ENCODE data around the gene KRTAP4-9.

DNA sequence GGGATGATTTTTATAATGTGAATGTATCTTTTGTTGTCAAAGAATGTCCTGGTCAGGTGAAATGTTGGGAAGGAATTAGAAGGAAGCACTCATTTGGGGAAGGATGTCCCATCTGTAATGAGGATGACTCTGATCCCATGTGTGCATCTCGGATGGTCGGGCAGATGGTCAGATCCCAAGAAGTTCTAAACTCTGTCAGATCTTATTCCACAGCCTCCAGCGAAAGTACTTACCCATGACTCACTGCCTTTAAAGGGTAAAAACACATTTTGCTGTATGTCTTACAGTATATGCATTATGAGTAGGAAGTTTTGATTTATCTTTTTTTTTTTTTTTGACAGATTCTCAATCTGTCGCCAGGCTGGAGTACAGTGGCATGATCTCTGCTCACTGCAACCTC lies 13.5 kb downstream of the KRTAP4-9 start:
- TF ChIP-seq GABPA (IDR thresholded peaks at IDR 0.05; ENCODE audit: low read depth): no peak
- TF ChIP-seq, protein P1, sequence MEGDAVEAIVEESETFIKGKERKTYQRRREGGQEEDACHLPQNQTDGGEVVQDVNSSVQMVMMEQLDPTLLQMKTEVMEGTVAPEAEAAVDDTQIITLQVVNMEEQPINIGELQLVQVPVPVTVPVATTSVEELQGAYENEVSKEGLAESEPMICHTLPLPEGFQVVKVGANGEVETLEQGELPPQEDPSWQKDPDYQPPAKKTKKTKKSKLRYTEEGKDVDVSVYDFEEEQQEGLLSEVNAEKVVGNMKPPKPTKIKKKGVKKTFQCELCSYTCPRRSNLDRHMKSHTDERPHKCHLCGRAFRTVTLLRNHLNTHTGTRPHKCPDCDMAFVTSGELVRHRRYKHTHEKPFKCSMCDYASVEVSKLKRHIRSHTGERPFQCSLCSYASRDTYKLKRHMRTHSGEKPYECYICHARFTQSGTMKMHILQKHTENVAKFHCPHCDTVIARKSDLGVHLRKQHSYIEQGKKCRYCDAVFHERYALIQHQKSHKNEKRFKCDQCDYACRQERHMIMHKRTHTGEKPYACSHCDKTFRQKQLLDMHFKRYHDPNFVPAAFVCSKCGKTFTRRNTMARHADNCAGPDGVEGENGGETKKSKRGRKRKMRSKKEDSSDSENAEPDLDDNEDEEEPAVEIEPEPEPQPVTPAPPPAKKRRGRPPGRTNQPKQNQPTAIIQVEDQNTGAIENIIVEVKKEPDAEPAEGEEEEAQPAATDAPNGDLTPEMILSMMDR (IDR thresholded peaks at IDR 0.05; ENCODE audit: insufficient read depth, low read length): no peak
- TF ChIP-seq, protein P2, sequence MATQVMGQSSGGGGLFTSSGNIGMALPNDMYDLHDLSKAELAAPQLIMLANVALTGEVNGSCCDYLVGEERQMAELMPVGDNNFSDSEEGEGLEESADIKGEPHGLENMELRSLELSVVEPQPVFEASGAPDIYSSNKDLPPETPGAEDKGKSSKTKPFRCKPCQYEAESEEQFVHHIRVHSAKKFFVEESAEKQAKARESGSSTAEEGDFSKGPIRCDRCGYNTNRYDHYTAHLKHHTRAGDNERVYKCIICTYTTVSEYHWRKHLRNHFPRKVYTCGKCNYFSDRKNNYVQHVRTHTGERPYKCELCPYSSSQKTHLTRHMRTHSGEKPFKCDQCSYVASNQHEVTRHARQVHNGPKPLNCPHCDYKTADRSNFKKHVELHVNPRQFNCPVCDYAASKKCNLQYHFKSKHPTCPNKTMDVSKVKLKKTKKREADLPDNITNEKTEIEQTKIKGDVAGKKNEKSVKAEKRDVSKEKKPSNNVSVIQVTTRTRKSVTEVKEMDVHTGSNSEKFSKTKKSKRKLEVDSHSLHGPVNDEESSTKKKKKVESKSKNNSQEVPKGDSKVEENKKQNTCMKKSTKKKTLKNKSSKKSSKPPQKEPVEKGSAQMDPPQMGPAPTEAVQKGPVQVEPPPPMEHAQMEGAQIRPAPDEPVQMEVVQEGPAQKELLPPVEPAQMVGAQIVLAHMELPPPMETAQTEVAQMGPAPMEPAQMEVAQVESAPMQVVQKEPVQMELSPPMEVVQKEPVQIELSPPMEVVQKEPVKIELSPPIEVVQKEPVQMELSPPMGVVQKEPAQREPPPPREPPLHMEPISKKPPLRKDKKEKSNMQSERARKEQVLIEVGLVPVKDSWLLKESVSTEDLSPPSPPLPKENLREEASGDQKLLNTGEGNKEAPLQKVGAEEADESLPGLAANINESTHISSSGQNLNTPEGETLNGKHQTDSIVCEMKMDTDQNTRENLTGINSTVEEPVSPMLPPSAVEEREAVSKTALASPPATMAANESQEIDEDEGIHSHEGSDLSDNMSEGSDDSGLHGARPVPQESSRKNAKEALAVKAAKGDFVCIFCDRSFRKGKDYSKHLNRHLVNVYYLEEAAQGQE (IDR thresholded peaks at IDR 0.05; ENCODE audit: insufficient replicate concordance, low read depth): no peak
- no peak for TF ChIP-seq POLR2AphosphoS5 (IDR thresholded peaks at IDR 0.05; ENCODE audit: low read depth)

All from HL-60 (cell line).